Central memory CD4-positive, alpha-beta T cell (primary cell): ENCODE data around the gene TXNRD2.
"Not testable (repeated sequence)": the region's sequence is repeated elsewhere in the genome, so short reads cannot be mapped to it uniquely, and the experiment has no call there.

ENCODE experiments used
- DNase-seq: peaks from one replicate; pipeline ENCODE4 v3.0.0; 2022

TXNRD2 gene

DNA sequence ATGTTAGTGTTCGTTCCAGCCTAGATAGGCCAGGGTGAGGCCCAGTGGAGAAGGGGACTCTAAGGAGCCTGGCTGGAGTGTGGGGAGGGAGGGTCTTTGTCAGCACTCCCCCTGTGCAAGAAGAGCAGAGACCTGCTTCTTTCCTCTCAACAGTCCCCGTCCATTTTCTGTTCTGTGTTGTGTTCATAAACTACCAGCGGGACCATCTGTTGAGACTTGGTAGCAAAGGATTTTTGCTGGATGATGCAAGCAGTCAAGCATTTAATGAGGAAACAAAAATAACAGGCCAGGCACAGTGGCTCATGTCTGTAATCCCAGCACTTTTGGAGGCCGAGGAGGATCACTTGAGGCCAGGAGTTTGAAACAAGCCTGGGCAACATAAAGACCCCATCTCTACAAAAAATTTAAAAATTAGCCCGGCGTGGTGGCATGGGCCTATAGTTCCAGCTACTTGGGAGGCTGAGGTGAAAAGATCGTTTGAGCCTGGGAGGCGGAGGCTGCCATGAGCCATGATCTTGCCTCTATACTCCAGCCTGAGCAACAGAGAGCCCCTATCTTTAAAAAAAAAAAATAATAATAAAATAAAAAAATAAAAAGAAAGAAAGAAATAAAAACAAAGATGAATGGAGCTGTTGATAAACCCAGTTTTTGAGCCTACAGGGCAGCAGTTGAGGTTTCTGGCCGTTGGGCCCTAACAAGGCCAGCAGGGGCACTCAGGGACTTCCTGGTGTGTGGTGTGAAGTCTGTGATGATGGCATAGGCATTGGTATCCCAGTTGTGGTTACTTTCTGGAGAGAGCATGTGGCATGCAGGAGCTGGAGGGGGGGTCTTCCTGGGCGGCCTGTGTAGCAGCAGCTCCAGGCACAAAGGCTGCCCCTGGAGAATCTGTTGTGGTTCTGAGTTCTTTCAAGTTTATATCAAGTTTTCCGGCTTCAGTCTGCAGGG lies 1.7 kb upstream of the TXNRD2 start:
- DNase-seq, result no peak

GRCh38 chr22:19942157-19943081 lies 801 bp upstream of the TXNRD2 start:
- no peak for DNase-seq

GRCh38 chr22:19940536-19941364 lies 868 bp downstream of the TXNRD2 start:
- DNase-seq, result no peak

GRCh38 chr22:19937616-19938473 lies 3.8 kb downstream of the TXNRD2 start:
- no peak for DNase-seq

- DNase-seq, result no peak
Measured at GRCh38 chr22:19936513-19936912, 5.1 kb downstream of the TXNRD2 start.

GRCh38 chr22:19935123-19935718 lies 6.4 kb downstream of the TXNRD2 start:
- DNase-seq, result not testable (repeated sequence)

DNA sequence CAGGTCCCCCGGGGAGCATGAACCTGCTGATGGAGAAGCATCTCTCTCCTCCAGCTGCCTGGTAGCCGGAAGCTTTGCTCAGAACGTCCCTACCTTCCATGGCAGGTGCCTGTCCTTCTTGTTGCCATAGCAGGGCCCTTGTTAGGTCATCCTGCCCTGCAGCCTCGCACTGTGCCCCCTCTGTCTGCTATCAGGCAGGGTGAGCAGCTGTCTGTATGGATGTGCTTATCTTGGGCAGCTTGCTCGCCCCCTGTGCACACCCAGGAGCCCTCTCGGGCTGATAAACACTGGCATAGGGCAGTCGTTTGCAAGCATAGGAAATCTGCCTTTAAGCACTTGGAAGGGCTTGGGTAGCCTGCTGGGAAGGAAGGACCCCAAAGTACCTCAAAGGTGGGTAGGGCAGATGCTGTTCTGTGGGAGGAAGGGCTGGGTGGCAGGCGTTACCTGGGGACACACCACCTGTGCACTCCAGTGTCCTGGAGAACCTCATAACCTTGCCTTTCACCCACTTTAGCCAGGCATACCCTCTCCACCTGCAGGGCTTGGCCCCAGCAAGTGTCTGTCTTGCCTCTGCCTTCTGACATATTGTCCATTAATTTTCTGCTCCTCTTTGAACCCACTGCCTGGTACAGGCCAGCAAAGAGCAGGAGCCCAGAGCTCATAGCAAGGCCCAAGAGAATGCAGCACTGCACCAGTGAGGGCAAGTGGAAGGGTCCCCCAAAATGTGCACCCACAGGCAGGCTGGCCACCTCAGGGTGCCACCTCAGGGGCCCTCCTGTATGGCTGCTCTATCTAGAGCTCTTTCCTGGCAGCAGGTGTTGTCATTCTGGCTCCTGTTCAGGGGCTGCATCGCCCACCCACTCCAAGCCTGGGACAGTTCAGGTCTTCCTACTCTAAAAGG lies 8.0 kb downstream of the TXNRD2 start:
- no peak for DNase-seq

DNA sequence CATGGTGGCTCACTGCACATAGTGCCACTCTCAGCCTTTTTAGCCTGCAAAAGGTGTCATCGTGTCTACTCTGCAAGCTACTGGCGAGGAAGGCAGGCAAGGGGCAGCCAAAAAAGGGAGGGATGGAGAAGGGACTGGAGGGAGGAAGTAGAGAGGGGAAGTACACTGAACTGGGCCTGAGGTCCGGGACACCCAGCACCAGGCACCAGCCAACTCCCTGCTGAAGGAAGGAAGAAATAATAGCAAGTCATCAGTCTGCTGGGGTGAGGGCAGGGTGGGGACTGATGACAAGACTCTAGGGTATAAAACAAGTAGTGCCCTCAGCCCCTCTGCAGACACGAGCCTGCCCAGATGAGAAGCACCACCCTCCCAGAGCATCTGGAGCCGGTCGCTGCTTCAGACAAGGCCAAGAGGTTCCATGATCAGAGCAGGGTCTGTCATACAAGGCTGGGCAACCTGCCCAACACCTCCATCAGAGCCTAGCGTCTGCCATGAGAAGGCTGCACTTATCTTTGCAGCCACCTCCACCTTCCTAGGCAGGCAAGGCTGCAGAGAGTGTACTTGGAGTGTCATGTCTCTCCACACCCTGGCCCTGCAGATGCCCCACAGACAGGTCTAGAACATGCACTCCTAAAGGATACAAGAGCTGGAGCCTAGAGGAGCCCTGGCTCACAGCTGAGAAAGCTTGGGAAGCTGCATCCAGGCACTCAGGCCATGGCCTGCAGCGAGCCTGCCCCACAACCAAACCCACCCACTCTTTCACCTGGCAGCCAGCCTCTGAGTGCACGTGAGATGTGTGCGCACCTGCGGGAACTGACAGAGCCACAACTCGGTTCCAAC lies 9.0 kb downstream of the TXNRD2 start:
- no peak for DNase-seq

GRCh38 chr22:19931514-19931913 lies 10.1 kb downstream of the TXNRD2 start:
- DNase-seq, result no peak

DNA sequence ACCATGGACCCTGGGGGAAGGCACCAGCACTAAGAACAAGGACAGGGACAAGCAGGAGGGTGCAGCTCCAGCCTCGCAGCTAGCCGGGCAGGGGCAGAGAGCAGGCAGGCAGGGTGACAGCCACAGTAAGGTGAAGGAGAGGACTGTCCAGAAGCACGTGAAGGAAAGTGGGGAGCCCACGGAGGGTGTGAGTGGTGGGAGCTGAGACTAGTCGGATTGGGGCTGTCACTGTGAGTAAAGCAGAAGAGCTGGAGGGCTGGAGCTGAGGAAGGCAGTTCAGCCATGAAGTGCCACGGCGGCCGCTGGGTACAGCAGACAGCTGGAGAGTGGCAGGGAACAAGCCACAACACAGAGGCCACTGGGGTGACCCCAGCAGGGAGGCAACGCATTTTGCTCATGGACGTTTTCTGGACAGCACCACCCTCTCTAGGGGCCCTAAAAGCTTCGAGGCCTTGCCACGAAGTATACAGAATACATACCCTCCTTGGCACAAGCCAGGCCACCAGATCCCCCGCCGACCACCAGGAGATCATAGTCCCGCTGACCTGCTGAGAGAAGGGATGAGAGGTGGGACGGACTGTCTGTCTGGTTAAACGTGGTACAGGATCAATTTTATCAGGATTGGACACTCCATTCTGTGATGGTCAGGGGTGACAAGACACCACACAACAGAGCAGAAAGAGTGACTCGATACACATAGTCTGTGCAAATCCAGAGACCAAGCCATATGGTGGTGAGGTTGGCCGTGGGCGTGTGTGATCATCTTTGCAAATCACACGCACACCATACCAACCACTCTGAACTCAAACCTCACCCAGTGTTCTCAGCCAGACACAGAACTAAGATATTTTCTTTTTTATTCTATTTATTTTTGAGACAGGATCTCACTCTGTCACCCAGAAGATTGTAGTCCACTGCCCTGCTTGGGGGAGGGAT lies 10.8 kb downstream of the TXNRD2 start:
- no peak for DNase-seq

DNA sequence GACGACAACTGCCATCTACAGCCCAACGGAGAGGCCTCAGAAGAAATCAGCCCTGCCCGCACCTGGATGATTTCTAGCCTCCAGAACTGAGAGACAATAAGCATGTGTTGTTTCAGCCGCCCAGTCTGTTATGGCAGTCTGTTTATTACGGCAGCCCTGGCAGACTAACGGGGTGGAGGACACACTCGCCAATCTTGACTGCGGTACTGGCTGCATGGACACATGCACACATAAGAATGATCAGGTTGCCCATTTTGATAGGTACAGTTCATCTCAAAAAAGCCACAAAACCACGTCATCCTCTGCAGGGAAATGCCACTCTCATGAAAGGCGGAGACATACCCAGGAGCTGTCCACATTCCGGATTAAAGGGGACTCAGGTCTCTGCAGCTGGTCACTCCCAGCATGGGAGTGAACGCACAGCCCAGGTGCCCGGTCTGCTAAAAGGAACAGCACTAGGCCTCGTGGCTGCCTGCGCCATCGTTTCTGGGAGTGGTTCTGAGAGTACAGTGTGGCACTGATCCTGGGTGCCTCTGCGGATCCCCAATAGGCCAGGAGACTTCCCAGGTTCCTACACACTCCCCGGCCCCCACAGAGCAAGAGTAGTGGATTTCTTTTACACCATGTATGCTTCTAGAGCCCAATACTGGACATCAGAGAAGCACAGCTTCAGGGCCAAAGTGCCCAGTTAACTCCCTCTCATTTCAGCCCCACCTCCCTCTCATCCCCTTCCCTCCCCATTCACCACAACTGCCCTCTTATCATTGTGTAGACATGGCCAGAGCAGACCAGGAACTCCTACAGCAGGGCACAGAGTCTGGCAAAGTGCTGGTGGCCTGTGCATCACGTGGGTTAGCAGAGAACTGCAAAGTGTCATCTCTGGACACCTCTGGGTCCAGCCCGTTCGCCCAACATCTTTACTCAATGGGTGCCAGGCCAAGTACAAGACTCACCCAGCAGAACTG lies 11.8 kb downstream of the TXNRD2 start:
- no peak for DNase-seq

DNA sequence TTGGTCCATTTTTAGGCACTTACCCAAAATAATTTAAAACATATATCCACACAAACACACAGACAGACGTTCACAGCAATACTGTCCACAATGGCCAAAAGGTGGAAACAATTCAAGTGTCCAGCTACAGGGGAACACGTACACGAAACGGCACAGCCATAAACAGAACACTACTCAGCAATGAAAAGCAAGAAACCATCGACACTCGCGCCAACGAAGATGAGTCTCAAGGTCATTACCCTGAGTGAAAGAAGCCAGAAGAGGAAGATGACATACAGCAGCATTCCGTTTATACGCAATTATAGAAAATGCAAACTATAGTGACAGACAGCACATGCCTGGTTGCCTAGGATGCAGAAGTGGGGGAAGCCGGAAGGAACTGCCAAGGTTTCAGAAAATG lies 13.4 kb downstream of the TXNRD2 start:
- DNase-seq, result no peak

DNA sequence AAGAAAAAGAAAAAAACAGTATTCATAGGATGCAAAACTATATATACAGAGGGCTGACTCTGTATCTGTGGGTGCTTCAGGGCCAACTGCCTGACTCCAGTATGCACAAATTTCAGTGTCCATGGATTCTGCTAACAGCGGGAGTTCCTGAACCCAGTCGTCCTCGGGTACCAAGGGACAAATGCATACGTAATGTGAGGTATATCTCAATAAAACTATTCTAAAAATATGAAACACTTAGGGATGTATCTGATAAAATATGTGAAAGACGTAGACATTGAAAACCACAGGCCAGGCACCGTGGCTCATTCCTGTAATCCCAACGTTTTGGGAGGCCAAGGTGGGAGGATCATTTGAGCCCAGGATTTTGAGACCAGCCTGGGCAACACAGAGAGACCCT lies 13.9 kb downstream of the TXNRD2 start:
- DNase-seq, result no peak

DNA sequence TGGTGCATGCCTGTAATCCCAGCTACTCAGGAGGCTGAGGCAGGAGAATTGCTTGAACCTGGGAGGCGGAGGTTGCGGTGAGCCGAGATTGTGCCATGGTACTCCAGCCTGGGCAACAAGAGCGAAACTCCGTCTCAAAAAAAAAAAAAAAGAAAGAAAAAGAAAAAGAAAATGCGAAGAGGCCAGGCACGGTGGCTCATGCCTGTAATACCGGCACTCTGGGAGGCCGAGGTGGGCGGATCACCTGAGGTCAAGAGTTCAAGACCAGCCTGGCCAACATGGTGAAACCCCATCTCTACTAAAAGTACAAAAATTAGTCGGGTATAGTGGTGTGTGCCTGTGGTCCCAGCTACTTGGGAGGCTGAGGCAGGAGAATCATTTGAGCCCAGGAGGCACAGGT lies 15.6 kb downstream of the TXNRD2 start:
- DNase-seq, result not testable (repeated sequence)

DNA sequence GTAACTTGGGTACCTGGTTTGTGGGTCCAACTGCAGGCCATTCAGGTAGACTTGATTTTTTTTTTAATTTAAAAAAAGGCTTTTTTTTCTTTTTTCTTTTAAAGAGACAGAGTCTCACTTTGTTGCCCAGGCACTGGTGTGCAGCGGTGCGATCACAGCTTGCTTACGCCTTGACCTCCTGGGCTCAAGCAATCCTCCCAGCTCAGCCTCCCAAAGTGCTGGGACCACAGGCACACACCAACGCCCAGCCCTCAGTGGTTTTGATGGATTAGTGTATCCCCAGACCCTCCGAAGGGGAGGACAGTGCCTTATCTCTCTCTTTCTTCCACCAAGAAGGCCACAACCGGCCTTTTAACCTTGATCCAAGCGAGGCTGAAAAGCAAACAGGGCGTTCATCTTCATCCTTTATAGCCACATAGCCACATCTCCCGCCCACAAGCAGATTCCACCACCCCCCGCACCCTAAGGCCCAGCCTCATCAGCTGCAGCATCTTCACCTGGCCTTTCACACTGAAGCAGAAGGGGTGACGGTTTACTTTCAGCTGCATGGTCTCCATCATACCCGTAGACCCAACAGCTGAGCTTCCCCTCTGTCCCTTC lies 17.6 kb downstream of the TXNRD2 start:
- no peak for DNase-seq

DNA sequence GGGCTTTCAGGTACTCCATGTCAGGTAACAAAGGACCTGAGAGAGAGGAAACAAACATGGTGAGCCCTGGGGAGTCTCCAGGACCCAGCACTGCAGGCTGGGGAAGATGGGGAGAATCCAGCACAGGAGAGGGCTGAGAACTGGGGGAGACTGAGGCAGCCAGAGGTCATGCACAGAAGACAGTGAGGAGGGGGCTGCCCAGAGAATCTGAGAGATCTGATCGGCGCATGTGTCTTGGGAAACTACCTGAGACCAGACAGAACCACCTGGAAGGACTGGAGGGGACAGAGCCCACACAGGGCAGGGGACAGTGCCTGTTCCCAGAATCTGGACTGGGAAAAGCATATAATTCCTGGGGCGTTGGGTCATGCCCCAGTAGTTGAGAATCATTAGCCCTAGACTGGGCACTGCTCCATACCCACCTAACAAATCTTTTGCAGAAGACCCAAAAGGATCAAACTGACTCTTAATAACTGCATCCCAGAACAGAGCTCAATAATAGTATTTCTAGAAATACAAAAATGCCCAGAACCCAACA lies 20.0 kb downstream of the TXNRD2 start:
- DNase-seq, result no peak
